Activated T-cell treated with anti-CD3 and anti-CD28 coated beads, Interleukin-2, amount 50 U/mL, for 24 hours (primary cell): ENCODE results near the gene RDX.

Source experiments
- DNase-seq: peaks from one replicate; pipeline ENCODE4 v3.0.0-alpha.2; 2020
- H3K27ac Mint-ChIP-seq: 2 replicates; pipeline ENCODE4 v1.8.0; 2020; ENCODE audit warnings: mild to moderate bottlenecking, mixed read lengths
- H3K27me3 Mint-ChIP-seq: 2 replicates; pipeline ENCODE4 v1.8.0; 2020; ENCODE audit warnings: mixed read lengths
- H3K36me3 Mint-ChIP-seq: 2 replicates; pipeline ENCODE4 v1.8.0; 2020; ENCODE audit warnings: low read depth, mixed read lengths
- H3K4me1 Mint-ChIP-seq: 2 replicates; pipeline ENCODE4 v1.8.0; 2020; ENCODE audit warnings: low read depth, mixed read lengths
- H3K4me3 Mint-ChIP-seq: 2 replicates; pipeline ENCODE4 v1.8.0; 2020; ENCODE audit warnings: mild to moderate bottlenecking, moderate library complexity, mixed read lengths
- H3K9me3 Mint-ChIP-seq: 2 replicates; pipeline ENCODE4 v1.8.0; 2020; ENCODE audit warnings: mixed read lengths

RDX gene

DNA sequence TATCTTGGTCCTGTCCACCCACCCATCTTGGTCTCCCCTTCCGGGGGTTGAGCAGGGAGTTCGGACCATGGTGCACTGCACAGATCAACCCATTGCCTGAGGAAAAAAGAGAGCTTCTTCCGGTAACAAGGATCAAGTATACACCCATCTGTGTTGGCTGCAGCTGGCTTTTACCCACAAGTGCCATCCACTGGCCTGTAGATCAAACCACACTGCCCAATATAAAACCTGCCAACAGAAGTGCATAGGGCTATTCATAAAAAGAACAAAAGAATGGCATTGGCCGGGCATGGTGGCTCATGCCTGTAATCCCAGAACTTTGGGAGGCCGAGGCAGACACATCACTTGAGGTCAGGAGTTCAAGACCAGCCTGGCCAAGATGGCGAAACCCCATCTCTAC, 108.7 kb downstream of the RDX start:
- Mint-ChIP-seq H3K9me3 (no peaks in the 10 kb centered on the region), H3K4me3 (no peak overlapping the region), H3K36me3 (no peaks in the 10 kb centered on the region), H3K27ac (no peak overlapping the region), H3K27me3 (peaks cover 21% of the 10 kb centered on the region), H3K4me1 (peaks cover 9% of the 10 kb centered on the region)
- no peak for DNase-seq

DNA sequence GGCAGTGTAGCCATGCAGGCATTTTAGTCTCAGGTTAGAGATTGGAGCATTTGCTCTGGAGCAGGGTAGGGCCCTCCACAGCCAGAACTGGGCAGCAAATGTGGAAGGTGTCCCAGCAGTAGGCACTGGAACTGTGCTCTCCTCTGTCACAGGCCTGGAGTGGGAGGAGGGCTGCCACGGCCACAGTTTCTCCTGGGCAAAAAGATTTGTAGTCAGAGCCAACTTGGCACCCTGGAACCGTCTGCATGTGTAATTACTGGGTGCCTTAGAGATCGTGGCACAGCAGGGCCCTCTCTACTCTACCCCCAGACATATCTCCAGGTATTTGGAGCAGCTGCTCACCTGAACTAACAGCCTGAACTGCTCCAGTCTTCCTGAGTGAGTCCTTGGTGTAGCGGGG, 109.5 kb downstream of the RDX start:
- Mint-ChIP-seq H3K27ac (no peak overlapping the region), H3K4me3 (no peak overlapping the region), H3K27me3 (peaks cover 21% of the 10 kb centered on the region)

DNA sequence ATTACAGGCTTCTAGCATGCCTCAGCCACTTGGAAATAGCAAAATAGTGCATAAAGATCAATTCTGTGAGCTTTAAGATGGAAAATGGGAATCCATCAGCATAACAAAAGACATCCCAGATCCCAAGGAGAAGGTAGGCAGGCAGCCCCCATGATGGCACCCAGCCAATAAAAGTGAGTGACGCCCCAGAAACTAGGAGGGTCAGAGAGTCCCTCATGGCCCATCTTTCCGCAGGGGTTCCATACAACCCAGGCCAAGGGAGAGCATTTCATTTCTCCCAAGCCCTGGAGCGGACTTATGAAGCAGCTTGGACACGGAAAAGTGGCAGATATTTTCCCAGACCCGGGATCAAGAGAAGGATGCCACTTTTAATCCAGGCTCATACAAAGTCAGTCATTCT, 110.0 kb downstream of the RDX start:
- no peak overlapping the region for H3K27ac Mint-ChIP-seq
- no peaks in the 10 kb centered on the region for H3K9me3 Mint-ChIP-seq
- no peaks in the 10 kb centered on the region for H3K4me1 Mint-ChIP-seq
- DNase-seq, result no peak
- H3K4me3 Mint-ChIP-seq, result no peak overlapping the region
- H3K27me3 Mint-ChIP-seq, result peaks cover 21% of the 10 kb centered on the region
- H3K36me3 Mint-ChIP-seq, result no peaks in the 10 kb centered on the region

More for the DNA sequence above, 109.5 kb downstream of the RDX start:
- Mint-ChIP-seq H3K4me1 (peaks cover under 1% of the 10 kb centered on the region), H3K36me3 (no peaks in the 10 kb centered on the region), H3K9me3 (no peaks in the 10 kb centered on the region)
- no peak for DNase-seq

DNA sequence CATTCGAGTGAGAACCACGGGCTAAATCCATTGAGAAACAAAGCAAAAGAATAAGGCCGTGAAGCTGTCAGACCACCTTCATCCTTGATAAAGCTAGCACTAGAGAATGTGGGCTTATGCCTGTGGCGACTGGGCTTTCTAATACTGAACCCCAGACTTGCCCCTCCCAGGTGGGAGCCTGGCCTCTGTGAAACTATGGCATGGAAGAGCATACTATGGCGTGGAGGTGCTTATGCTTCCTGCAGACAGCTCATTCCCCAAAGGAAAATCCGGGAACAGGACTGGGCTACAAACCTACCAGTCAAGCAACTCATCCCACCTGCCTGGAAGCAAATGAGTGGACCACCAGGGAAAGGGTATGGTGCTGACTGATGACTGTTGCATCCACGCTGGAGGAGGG, 110.8 kb downstream of the RDX start:
- H3K27ac Mint-ChIP-seq, result no peak overlapping the region
- no peaks in the 10 kb centered on the region for H3K36me3 Mint-ChIP-seq
- no peak overlapping the region for H3K4me3 Mint-ChIP-seq

DNA sequence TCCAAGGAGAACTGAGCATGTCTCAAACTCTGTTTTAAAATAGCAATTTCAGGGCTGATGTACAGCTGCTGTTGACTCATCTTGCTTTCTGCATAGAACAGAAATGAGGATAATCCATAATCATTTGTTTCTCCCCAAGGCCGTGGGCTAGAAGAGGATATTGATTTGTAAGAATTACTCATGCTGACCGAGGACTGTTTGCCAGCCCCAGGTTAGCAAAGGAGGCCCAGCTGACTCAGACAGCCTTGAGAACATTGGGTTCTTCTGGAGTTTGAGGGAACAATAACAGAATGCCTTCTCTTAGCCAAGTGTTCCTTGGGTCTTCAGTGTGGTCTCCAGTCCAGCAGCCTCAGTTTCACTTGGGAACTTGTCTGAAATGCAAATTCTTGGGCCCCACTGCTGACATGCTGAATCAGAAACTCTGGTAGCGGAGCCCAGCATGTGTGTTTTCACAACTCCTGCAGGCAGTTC, 111.3 kb downstream of the RDX start:
- Mint-ChIP-seq H3K27ac (no peak overlapping the region), H3K9me3 (no peaks in the 10 kb centered on the region), H3K4me3 (no peak overlapping the region), H3K36me3 (no peaks in the 10 kb centered on the region), H3K27me3 (peaks cover 11% of the 10 kb centered on the region), H3K4me1 (no peaks in the 10 kb centered on the region)
- no peak for DNase-seq

More for the DNA sequence above, 110.8 kb downstream of the RDX start:
- Mint-ChIP-seq H3K4me1 (no peaks in the 10 kb centered on the region), H3K27me3 (peaks cover 13% of the 10 kb centered on the region), H3K9me3 (no peaks in the 10 kb centered on the region)
- DNase-seq, result no peak

DNA sequence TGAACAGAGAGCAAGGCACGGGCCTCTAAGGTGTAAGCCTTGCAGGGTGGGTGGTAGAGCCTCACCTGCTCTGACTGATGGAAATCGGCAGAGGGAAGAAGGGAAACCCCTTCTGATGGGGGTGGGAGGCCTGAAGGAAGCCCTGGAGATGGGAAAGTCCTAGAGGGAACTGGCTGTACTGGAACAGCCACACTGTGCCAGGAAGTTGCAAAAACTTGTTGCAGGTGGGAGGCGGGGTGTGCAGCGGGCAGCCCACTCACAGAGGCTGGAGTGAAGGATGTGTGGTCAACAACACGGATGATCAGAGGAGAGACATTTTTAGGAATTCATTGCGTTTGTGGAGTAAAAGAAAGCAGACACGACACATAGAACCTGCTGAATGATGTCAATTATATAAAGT, 112.0 kb downstream of the RDX start:
- H3K36me3 Mint-ChIP-seq, result no peaks in the 10 kb centered on the region
- DNase-seq, result no peak
- H3K27me3 Mint-ChIP-seq, result peaks cover 11% of the 10 kb centered on the region

DNA sequence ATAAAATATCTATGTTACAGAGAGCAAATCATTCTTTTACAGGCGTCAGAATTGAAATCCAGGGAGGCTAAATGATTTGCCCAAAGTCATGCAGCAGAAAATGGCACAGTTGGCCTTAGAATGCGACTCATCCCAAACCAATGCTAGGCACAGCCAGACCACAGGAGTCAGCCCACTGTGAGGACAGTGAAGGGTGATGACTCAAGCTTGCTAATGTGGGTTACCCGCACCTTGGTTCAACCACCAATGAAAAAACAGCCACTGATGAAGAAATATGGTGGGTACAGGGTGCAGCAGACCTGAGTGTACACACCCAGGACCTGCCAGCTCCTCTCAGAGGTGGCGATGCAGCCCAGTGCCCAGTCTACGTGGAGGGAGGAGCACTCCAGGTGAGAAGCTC, 113.5 kb downstream of the RDX start:
- no peak for DNase-seq
- Mint-ChIP-seq H3K36me3 (no peaks in the 10 kb centered on the region), H3K27me3 (peaks cover 11% of the 10 kb centered on the region), H3K4me1 (no peaks in the 10 kb centered on the region), H3K27ac (no peak overlapping the region), H3K4me3 (no peak overlapping the region), H3K9me3 (no peaks in the 10 kb centered on the region)

More for the DNA sequence above, 112.0 kb downstream of the RDX start:
- H3K27ac Mint-ChIP-seq, result no peak overlapping the region
- H3K9me3 Mint-ChIP-seq, result no peaks in the 10 kb centered on the region
- no peak overlapping the region for H3K4me3 Mint-ChIP-seq
- H3K4me1 Mint-ChIP-seq, result no peaks in the 10 kb centered on the region

DNA sequence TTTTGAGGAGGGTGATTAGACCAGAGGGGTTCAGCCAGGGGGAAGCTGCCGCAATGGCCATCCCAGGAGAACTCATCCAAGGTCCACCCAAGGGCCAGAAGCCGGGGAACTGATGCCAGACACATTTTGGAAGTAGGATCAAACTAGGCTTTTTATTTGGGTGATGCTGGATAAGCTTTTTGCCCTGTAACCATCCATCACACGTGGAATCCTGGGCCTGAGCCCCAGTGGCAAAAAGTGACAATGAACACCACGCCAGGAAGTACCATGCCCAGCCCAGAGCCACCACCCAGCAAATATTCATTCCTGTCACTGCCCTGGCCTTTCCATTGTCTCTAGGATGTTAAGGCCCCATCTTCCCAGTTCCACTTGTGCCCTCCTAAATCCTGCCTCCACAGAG, 117.3 kb downstream of the RDX start:
- Mint-ChIP-seq H3K27me3 (peaks cover 2% of the 10 kb centered on the region), H3K36me3 (no peaks in the 10 kb centered on the region), H3K4me3 (no peak overlapping the region), H3K27ac (no peak overlapping the region), H3K4me1 (peaks cover 2% of the 10 kb centered on the region), H3K9me3 (no peaks in the 10 kb centered on the region)
- no peak for DNase-seq

DNA sequence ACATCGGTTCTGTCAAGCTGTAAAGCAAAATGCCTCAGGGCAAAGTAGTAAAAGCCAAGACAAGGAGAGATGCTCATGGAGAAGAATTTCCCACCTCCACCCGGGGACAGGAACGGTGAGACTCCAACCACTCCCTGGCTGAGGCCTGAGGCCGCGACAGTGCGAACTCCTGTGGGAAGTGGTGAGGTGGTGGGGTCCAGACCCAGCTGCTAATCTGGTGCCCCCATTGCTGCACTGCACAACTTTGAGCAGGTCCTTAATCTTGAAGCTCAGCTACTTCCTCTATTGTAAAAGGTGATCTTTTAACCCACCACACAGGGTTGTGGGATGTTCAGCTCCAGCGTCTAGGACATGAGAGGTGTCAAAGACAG, 119.3 kb downstream of the RDX start:
- Mint-ChIP-seq H3K27me3 (peaks cover 19% of the 10 kb centered on the region), H3K9me3 (no peaks in the 10 kb centered on the region)

DNA sequence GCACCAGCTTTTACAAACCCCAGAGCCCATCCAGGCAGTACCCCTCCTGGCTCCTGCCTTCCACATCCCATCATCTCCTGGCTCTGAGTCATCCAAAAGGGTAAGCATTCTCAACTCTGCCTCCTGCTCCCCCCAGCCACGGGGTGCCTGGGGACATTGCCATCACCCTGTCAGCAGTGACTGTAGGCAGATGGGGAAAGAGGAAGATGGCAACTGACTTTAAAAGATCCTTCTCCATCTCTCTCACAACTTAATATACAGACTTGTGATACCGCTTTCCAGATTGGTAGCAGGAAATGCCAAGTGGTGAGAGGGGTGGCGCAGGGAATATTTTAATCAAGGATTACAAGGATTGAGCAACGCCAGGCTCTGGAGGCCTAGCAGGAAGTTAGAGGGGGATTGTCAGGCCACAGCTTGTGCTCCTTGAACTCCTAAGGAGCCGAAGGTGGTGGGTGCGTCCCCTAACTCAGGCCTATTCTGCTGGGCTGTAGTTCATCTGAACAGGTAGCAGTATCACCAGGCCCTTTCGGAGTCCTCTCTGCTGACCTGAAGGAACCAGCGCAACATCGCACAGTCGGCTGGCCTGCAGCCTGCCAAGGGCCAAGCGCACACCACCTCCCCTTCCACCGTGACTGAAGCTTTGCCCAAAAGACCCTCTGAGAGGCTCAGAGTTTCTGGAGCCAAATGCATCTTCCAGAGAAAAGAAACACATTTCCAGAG, 119.9 kb downstream of the RDX start:
- H3K9me3 Mint-ChIP-seq, result no peaks in the 10 kb centered on the region
- H3K4me1 Mint-ChIP-seq, result peaks cover 6% of the 10 kb centered on the region
- H3K4me3 Mint-ChIP-seq, result no peak overlapping the region
- peaks cover 23% of the 10 kb centered on the region for H3K27me3 Mint-ChIP-seq
- no peak for DNase-seq
- no peak overlapping the region for H3K27ac Mint-ChIP-seq
- H3K36me3 Mint-ChIP-seq, result no peaks in the 10 kb centered on the region

More for the DNA sequence above, 119.3 kb downstream of the RDX start:
- DNase-seq, result no peak
- H3K4me1 Mint-ChIP-seq, result peaks cover 6% of the 10 kb centered on the region
- no peaks in the 10 kb centered on the region for H3K36me3 Mint-ChIP-seq
- no peak overlapping the region for H3K4me3 Mint-ChIP-seq
- no peak overlapping the region for H3K27ac Mint-ChIP-seq

DNA sequence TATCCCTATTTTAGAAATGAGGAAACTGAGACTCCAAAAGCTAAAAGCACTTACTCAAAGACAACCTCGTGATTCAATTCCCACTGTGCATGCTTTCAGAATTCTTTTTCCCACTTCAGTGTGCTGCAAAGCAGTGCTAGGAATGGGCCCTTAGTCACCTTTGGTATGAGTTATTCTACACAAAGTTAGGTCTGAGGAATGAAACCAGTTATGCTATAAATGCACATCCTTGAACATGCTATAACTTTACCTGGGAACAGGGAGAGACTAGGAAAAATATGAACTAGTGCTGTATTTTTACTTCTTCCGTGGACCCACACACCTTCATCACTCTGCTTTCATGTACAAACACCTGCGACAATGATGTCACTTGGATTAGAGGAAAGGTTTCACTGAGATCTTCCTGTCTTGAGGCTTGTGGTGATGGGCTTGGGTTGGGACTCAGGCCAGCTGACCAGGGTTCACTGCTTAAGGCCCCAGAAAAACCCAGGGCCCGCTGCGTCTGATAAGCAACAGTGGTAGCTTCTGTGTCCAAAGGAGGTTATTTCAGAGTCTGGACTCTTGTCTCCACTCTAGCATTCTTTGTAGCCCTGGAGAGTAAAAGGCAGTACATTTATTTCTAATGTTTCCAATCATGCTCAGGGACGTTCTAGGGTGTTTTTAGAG, 121.6 kb downstream of the RDX start:
- Mint-ChIP-seq H3K4me3 (no peak overlapping the region), H3K9me3 (no peaks in the 10 kb centered on the region), H3K27ac (no peak overlapping the region), H3K36me3 (no peaks in the 10 kb centered on the region), H3K4me1 (peaks cover 6% of the 10 kb centered on the region), H3K27me3 (peaks cover 23% of the 10 kb centered on the region)
- no peak for DNase-seq

DNA sequence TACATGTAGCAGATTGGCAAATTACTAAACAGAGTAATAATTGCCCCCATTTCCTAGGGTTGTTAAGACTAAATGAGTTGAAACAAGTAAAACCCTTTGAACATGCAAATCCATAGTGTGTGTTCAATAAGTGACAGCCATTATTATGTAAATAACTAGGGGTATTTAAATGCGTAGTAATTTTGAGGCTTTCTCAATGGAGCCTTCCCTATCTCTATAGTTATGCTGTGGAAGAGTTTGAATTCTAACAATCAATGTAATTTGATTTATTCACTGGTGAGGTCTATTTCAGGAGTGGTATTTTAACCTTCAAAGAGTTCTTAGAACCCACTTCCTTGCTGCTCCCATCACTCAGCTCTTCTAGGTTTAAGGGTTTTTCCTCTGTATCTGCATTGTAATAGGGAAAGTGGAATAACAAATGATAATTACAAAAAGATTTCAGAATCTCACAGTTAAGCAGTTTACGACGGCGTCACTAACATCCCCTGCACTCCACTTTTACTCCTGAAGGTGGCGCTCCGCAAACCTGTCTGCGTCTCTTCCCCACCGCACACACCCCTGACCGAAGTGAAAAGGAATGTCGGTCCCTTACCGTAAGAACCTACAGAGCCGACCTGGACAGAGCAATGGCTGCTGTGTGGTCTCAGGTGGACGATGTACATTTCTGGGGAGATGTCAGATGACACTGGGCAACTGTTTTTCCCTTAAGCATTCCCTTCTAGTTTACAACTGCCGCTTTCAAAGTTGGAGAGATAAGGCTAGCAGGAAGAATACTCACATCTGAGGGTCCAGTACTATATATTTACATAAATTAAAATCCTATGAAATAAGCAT, 122.4 kb downstream of the RDX start:
- Mint-ChIP-seq H3K27ac (no peak overlapping the region), H3K4me3 (peak overlapping the region; percentile 42), H3K9me3 (no peaks in the 10 kb centered on the region), H3K4me1 (peaks cover 6% of the 10 kb centered on the region), H3K27me3 (peaks cover 23% of the 10 kb centered on the region), H3K36me3 (no peaks in the 10 kb centered on the region)
- peak; percentile 69 for DNase-seq

DNA sequence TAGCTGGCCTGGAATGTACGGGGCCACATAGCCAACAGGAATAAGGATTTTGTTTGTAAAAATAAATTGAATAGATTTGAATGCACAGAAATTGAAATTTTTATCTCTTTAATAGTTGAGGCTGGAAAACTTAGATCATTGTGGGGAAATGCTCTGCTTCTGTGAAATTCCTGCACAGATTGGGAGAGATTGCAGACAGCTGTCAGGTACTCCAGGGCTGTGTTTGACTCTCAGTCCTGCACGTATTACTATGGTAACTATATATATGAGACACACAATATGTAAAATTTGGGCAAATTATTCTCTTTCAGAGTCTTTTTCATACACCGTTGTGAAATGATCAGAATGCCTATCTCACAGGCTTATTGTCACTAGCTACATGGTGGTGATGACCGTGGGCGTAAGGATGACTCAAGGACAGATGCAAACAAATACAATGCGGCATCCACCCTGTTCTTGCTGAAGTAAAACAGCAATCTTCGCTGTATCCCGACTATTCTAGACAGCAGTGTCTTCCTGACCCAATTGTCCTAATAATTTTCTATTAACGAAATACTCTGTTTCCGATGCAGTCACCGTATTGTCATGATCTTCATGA, 123.8 kb downstream of the RDX start:
- no peaks in the 10 kb centered on the region for H3K9me3 Mint-ChIP-seq
- peaks cover 6% of the 10 kb centered on the region for H3K4me1 Mint-ChIP-seq
- peaks cover 23% of the 10 kb centered on the region for H3K27me3 Mint-ChIP-seq
- no peak for DNase-seq
- H3K36me3 Mint-ChIP-seq, result no peaks in the 10 kb centered on the region
- H3K4me3 Mint-ChIP-seq, result no peak overlapping the region
- no peak overlapping the region for H3K27ac Mint-ChIP-seq

DNA sequence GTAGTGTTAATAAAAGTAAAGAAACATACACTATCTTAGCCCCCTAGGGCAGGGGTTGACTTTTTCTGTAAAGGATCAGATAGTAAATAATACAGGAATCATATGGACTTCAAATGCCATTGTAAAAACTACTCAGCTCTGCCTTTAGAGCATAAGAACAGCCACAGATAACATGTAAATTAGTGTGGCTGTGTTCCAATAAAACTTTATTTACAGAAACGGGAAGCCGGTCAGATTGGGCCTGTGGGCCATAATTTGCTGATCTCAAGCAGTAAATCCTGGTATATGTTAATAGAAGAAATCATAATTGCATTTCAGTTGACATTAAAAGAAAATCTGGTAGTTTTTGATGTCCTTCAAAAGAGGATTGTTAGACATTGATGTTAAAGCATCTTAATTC, 126.7 kb downstream of the RDX start:
- H3K27me3 Mint-ChIP-seq, result peaks cover 23% of the 10 kb centered on the region
- H3K9me3 Mint-ChIP-seq, result no peaks in the 10 kb centered on the region
- H3K4me3 Mint-ChIP-seq, result no peak overlapping the region
- peaks cover 6% of the 10 kb centered on the region for H3K4me1 Mint-ChIP-seq
- DNase-seq, result no peak
- H3K27ac Mint-ChIP-seq, result no peak overlapping the region
- no peaks in the 10 kb centered on the region for H3K36me3 Mint-ChIP-seq
